ENCODE measurements around the gene ACACB.

ACACB gene

DNA sequence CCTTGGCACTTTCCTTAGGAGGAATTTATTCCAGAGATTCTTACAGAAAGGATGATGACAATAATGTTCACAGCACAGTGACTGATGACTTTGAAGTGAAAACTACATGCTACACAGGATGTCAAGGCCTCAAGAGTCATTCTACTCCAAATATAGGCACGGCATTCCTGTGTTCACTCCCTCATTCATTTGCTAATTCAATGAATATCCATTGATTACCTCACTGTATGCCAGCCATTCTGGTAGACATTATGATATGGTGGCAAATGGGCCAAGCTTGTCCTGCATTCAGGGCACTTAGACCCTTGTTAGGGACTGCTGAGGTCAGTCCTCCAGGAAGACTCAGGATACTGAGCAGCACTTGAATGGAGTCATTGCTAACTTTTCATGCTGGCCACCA, 144.7 kb downstream of the ACACB start:
- no peak for FAIRE-seq

GRCh38 chr12:109261939-109262338, 145.6 kb downstream of the ACACB start:
- no peak for FAIRE-seq

DNA sequence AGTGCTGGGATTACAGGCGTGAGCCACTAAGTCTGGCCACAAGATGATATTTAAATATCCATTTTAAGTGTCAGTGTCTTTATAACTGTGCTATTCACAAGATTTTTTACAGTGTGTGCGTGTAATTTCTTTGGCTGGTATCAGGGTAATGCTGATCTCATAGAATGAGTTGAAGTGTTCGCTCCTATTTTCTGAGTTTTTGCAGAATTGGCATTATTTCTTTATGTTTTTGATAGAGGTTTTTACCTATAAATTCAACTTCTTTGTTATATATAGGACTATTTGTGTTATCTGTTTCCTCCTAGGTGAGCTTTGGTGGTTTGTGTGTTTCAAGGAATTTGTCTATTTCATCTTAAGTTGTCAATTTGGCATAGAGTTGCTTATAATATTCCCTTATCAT, 147.1 kb downstream of the ACACB start:
- FAIRE-seq, result no peak

DNA sequence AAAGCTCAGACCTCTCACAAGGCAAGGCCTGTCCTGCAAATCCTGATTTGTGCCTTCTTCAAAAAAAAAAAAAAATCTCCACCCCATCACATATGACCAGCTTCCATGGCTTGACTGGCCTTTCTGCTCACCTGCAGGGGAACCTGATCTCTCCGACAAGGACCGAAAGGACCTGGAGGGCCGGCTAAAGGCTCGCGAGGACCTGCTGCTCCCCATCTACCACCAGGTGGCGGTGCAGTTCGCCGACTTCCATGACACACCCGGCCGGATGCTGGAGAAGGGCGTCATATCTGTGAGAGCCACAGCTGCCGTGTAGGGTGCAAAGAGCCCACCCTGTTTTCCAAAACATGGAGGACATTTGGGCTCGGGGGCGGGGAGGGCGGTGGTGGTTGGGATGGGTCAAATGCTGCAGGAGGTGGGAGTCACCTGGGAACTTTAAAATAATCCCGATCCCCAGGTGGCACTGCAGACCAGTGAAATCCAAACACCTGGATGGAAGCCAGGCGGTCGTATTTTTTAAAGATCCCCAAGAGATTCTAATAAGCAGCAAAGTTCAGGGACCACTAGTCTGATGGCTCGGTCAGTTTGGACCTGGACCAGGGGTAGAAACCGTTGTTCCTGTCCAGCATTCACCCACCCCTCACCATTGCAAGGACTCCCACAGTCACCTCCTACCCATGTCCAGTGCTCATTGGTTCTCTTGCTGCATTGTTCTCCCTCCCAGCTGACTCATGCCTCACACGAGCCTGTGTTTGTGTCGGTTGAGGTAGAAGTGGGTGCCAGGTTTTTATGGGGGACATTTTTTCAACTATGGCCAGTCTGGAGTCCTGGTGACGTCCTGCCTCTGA, 147.9 kb downstream of the ACACB start:
- FAIRE-seq, result no peak

DNA sequence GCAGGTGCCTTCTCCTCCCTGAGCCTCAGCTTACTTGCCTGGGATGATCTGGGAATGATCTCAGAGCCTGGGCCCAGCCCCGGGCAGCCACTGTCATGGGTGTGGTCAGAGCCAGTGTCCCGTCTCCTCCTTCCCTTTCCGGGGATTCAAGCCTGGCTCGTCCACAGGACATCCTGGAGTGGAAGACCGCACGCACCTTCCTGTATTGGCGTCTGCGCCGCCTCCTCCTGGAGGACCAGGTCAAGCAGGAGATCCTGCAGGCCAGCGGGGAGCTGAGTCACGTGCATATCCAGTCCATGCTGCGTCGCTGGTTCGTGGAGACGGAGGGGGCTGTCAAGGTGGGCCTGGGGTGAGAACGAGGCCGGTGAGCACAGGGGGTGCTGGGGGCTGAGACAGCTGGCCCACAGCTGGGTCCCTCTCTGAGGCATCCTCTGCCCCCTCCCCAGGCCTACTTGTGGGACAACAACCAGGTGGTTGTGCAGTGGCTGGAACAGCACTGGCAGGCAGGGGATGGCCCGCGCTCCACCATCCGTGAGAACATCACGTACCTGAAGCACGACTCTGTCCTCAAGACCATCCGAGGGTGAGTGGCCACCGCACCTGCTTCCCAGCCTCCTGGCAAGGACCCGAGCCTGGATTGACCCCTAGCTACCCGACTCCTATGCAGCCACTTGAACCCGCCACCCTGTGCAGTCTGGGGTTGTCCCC, 148.7 kb downstream of the ACACB start:
- no peak for FAIRE-seq

DNA sequence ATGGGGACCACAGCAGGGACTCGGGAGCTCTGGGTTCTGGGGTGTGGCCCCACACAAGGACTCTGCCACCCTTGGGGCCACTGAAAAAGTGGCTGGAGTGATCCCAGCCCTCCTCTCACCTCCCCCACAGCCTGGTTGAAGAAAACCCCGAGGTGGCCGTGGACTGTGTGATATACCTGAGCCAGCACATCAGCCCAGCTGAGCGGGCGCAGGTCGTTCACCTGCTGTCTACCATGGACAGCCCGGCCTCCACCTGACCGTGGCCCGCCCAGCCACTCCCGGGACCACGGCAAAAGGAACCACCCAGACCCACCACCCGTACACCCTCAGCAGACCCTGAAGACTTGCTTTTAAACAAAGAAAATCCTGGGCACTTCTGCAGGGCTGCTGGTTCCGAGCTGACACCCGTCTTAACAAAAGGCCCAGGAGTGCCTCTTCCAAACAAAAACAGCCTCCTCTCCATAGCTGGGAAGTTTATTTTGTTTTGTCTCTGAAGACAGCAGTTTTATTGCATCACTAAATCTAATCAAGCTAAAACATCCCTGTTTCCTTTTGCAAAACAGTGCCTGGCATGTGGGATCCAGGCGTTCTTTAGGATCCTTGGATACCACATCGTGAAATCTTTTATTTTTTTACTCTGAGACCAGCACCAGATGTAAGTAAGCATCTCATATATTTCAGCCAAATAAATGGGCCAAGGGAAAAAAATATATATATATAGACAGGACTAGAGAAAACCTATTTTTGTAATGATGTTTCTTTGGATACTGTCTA, 149.9 kb downstream of the ACACB start:
- no peak for FAIRE-seq

- no peak for FAIRE-seq
Observed at GRCh38 chr12:109267361-109267760, 151.0 kb downstream of the ACACB start.

- FAIRE-seq, result no peak
Observed at GRCh38 chr12:109268896-109269295, 152.5 kb downstream of the ACACB start.

- no peak for FAIRE-seq
Observed at GRCh38 chr12:109269428-109269827, 153.0 kb downstream of the ACACB start.

DNA sequence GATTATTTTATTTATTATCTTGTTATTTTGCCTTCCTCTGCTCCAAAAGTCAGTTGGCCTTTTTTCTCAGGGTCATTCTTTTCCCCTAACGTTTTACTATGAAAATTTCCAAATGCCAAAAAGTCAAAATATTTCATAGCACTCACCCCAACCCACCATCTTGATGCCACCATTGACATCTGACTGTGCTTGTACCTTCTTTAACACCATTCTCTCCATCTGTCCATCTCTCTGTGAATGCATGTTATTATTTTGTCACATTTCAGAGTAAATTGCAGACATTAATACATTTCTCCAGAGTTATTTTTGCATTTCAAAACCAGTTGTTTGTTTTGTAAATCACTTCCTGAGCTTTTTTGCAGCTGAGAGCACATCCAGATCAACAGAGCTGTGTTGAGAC, 154.1 kb downstream of the ACACB start:
- no peak for FAIRE-seq

- FAIRE-seq, result no peak
Observed at GRCh38 chr12:109271418-109271817, 155.0 kb downstream of the ACACB start.

- FAIRE-seq, result no peak
Observed at GRCh38 chr12:109273354-109273753, 157.0 kb downstream of the ACACB start.

GRCh38 chr12:109274381-109274780, 158.0 kb downstream of the ACACB start:
- no peak for FAIRE-seq

DNA sequence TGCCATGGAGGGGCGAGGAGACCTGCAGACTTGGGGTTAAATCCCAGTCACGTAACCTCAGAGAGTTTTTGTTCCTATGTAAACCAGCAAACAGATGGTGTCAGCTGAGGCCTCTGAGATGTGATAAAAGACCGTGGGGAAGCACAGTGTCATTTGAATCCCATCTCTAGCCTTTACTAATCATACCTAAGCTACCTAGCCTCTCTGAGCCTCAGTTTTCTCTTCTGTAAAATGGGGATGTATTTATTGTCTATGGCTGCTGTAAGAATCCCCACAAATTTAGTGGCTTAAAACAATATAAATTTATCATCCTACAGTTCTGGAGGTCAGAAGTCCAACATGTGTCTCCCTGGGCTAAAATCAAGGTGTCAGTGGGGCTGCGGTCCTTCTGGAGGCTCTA, 158.8 kb downstream of the ACACB start:
- FAIRE-seq, result no peak

DNA sequence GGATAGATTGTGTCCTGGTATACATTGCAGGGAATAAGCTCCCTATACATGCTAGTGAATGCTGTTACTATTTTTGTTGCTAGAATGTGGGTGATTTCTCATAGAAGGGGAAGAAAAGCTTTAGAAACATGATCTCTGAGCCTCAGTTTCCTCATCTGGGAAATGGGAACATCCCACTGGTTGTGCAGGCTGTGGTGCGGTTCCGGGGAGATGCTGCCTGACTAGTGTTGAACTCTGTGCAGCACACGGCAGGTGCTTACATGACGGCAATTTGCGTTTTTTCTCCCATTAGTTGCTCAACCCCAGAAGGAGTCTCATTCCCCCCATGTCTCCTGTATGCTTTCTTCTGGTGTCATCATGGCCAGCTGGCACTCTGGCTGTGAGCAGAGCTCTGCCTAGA, 159.8 kb downstream of the ACACB start:
- no peak for FAIRE-seq

DNA sequence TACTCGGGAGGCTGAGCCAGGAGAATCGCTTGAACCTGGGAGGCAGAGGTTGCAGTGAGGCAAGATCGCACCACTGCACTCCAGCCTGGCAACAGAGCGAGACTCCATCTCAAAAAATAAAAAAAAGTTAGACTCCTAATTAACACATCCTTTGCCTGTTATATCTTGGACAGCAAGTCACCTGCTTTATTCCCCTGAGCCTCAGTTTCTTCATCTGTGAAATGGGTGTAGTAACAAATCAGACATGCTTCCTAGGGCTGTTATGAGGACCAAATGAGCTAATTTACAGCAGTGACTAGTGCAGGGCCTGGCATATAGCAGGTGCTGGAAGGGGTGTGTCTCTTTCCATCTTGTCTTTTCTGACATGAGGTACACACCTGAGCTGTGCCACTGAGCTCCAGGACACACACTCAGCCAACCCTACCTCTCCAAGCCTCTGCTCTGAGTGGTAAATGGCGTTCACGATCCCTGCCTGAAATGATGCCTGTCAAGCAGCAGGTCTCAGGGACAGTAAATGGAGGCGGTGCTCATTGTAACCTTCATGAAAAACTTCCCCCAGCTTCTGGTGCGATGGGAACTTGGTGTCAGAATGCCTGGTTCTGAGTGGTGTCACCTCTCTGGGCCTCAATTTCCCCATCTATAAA, 161.0 kb downstream of the ACACB start:
- no peak for FAIRE-seq

DNA sequence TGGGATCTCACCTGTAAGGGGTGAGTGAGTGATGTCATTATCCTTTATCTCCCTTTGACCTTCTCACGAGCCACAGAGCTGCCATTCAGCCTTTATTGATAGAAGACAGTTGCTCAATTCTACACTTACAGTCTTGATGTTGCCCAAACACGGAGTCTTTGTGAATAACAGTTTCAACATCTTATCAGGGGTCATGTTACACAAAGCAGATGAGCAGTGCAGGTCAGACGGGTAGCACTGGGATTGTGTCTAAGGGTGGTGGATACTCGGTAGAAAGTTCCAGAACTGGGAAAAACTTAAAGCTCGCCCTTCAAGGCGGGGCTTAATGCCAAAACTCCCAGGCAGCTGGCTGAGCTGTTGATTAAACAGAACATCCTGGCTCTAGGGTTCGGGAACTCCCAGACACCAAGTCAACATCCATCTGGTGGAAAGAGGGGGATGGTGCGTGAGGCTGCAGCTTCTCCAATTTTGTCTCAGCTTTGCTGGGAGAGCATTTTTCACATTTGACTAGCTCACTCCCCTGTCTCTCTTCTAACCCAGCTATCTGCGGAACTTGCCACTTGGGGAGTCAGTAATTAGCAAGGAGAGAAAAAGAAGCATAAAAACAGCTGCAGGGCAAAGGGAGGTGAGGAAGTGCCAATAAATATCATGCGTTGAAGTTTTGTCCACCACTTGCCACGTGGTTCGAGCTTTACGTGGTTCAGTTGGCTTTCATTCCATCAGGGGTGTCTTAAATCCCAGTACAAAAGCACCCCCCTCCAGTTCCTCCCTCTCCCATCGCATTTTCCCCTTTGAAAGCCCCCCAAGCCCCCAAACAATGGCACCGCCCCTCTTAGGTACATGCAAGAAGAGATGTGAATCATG, 161.7 kb downstream of the ACACB start:
- no peak for FAIRE-seq

- FAIRE-seq, result no peak
Observed at GRCh38 chr12:109278912-109279311, 162.5 kb downstream of the ACACB start.

DNA sequence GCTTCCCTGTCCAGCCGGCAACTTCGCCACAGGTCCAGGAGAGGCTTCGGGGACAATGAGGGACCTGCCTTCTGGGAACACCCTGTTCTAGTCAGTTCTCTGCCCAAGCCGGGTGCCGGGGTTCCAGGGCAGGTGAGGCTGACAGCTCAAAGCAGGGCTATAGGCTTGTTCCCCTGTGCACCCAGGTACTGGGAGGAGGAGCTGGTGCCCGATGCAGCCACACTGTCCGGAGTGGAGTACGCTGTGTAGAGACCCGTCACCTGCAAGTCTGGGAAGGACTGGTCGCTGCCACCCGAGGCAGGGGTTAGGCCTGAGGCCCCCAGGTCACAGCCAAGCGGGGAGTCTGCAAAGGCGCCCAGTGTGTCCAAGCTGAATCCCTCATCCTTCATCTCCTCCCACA, 163.1 kb downstream of the ACACB start:
- no peak for FAIRE-seq

DNA sequence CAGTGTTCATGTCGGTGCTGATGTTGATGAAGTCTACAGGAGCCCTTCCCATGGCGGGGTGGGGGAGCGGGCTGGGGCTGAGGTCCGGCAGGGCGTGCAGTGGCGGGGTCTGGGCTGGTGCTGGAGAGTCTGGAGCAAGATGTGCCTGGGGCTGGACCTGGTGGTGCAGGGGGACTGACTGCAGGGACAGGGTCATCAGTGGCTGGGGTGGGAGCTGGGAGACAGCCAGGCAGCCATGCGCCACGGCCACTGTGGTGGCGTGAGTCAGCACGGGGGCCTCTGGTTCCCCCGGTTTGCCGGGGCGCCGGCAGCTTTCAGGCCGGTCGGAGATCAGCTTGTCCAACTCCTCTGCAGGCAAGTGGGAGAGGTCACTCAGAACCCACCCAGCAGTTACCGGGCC, 165.1 kb downstream of the ACACB start:
- no peak for FAIRE-seq

GRCh38 chr12:109284392-109284791, 168.0 kb downstream of the ACACB start:
- FAIRE-seq, result no peak

DNA sequence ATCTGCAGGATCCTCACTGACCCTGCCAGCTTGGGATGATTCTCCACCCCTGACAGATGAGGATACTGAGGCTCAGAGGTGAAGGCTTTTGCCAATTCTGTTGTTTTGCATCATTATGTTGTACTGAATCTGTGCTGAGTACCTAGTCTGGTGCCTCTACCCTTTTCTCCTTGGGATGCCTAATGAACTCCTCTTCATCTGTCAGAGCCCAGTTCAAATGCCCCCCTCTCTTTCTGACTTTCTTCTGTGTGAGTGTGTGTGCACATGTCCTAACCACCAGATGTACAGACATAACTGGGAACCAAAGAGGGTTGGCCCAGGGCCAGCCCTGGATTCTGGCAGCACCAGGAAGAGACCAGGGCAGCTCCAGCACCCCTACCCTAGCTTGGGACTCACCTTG, 169.9 kb downstream of the ACACB start:
- no peak for FAIRE-seq

Measured in A204.1 (cell line).